Measurements from ENCODE around the gene TTC4.

Gene TTC4

GRCh38 chr1:54703471-54703870 is 12.2 kb upstream of the TTC4 start:
- no peak for DNase-seq (ENCODE audit: low read depth)

- no peak for DNase-seq (ENCODE audit: low read depth)
These were observed 10.5 kb upstream of the TTC4 start for GRCh38 chr1:54705153-54705552.

GRCh38 chr1:54706419-54706818 is 9.2 kb upstream of the TTC4 start:
- DNase-seq (ENCODE audit: low read depth) = no peak

GRCh38 chr1:54708385-54708784 is 7.3 kb upstream of the TTC4 start:
- DNase-seq (ENCODE audit: low read depth) = no peak

GRCh38 chr1:54709547-54710292 is 5.9 kb upstream of the TTC4 start:
- no peak for DNase-seq (ENCODE audit: low read depth)

- DNase-seq (ENCODE audit: low read depth) = no peak
These were observed 5.2 kb upstream of the TTC4 start for GRCh38 chr1:54710434-54710833.

GRCh38 chr1:54710841-54711240 is 4.8 kb upstream of the TTC4 start:
- no peak for DNase-seq (ENCODE audit: low read depth)

- no peak for DNase-seq (ENCODE audit: low read depth)
These were observed 4.1 kb upstream of the TTC4 start for GRCh38 chr1:54711536-54711935.

GRCh38 chr1:54714881-54715492 is 674 bp upstream of the TTC4 start:
- no peak for DNase-seq (ENCODE audit: low read depth)

- peak; percentile 37 for DNase-seq (ENCODE audit: low read depth)
These were observed 812 bp downstream of the TTC4 start for GRCh38 chr1:54716299-54717047.

- no peak for DNase-seq (ENCODE audit: low read depth)
These were observed 6.1 kb downstream of the TTC4 start for GRCh38 chr1:54721719-54722118.

GRCh38 chr1:54723985-54724384 is 8.3 kb downstream of the TTC4 start:
- DNase-seq (ENCODE audit: low read depth) = no peak

- no peak for DNase-seq (ENCODE audit: low read depth)
These were observed 9.1 kb downstream of the TTC4 start for GRCh38 chr1:54724771-54725170.

GRCh38 chr1:54728027-54728426 is 12.4 kb downstream of the TTC4 start:
- DNase-seq (ENCODE audit: low read depth) = no peak

GRCh38 chr1:54736685-54737084 is 21.0 kb downstream of the TTC4 start:
- DNase-seq (ENCODE audit: low read depth) = no peak

- no peak for DNase-seq (ENCODE audit: low read depth)
These were observed 22.6 kb downstream of the TTC4 start for GRCh38 chr1:54738244-54738643.

GRCh38 chr1:54741531-54741930 is 25.9 kb downstream of the TTC4 start:
- no peak for DNase-seq (ENCODE audit: low read depth)

- peak; percentile 7 for DNase-seq (ENCODE audit: low read depth)
These were observed 26.6 kb downstream of the TTC4 start for GRCh38 chr1:54742282-54742681.

- DNase-seq (ENCODE audit: low read depth) = no peak
These were observed 28.0 kb downstream of the TTC4 start for GRCh38 chr1:54743416-54744226.

- no peak for DNase-seq (ENCODE audit: low read depth)
These were observed 29.0 kb downstream of the TTC4 start for GRCh38 chr1:54744696-54745095.

- no peak for DNase-seq (ENCODE audit: low read depth)
These were observed 29.6 kb downstream of the TTC4 start for GRCh38 chr1:54745274-54745673.

- no peak for DNase-seq (ENCODE audit: low read depth)
These were observed 30.2 kb downstream of the TTC4 start for GRCh38 chr1:54745864-54746263.

Data from GM04503 (cell line).